Neuron (in vitro differentiated cells): Measurements from ENCODE around the gene C4orf50.
A peak's percentile ranks its signal among the peaks of the same experiment; 100 is the strongest.

Experiments used
- H2AFZ ChIP-seq: one replicate; pipeline ENCODE4 v1.6.1; 2013; ENCODE audit warnings: low read depth, mild to moderate bottlenecking, inconsistent platforms, low read length, moderate library complexity
- H3K27me3 ChIP-seq: one replicate; pipeline ENCODE4 v1.6.1; 2013; ENCODE audit warnings: low read length; ENCODE audit not compliant: insufficient read depth
- H3K36me3 ChIP-seq: one replicate; pipeline ENCODE4 v1.6.1; 2013; ENCODE audit warnings: low read length; ENCODE audit not compliant: insufficient read depth
- H3K4me1 ChIP-seq: one replicate; pipeline ENCODE4 v1.6.1; 2013; ENCODE audit warnings: low read length; ENCODE audit not compliant: insufficient read depth
- H3K4me3 ChIP-seq: 2 replicates; pipeline ENCODE4 v1.5.1; 2013; ENCODE audit warnings: mild to moderate bottlenecking, low read length, moderate library complexity
- H3K9me3 ChIP-seq: one replicate; pipeline ENCODE4 v1.6.1; 2013; ENCODE audit warnings: low read length

C4orf50 gene

DNA sequence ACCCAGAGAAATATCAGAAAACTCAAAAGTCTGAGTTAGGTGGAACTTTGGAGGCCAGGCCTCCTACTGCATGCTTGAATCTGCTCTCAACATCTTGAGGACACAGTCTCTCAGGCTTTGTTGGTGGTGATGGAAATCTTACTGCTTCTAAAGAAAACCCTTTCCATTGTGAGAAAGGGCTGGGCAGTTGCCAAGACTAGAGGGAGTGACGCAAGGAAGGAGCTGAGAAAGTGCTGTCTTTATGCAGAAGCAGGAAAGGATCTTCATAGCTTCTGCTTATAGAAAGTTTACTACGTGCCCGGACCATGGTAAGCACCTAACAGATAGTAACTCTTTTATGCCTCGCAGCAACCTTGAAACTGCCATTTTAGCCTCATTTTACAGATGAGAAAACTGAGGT is 122.9 kb downstream of the C4orf50 start:
- Histone ChIP-seq H3K4me1 (peaks cover 21% of the 10 kb centered on the region), H3K36me3 (no peaks in the 10 kb centered on the region), H3K27me3 (peaks cover 20% of the 10 kb centered on the region), H2AFZ (no peak overlapping the region), H3K4me3 (no peak overlapping the region), H3K9me3 (peaks cover 2% of the 10 kb centered on the region)

DNA sequence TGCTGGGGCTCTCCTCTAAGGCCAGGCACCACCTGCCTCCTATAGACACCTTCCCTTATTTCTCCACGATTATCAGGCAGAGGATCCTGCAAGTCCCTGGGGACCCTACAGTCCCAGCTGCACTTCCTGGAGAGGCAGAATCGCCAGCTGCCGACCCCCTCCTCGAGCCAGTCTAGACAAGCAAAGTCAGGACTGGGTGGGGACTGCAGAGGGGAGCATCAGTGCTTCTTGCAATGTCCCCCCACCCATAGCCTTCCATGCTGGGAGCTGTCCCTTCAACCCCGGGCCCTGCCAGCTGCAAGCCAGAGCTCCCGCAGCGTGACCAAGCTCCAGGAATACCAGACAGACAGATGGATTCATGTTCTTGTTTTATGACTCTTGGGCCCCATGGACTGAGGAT is 124.0 kb downstream of the C4orf50 start:
- Histone ChIP-seq H3K4me3 (no peak overlapping the region), H3K9me3 (peaks cover 2% of the 10 kb centered on the region), H3K36me3 (no peaks in the 10 kb centered on the region), H2AFZ (no peak overlapping the region), H3K27me3 (peaks cover 17% of the 10 kb centered on the region), H3K4me1 (peaks cover 28% of the 10 kb centered on the region)

DNA sequence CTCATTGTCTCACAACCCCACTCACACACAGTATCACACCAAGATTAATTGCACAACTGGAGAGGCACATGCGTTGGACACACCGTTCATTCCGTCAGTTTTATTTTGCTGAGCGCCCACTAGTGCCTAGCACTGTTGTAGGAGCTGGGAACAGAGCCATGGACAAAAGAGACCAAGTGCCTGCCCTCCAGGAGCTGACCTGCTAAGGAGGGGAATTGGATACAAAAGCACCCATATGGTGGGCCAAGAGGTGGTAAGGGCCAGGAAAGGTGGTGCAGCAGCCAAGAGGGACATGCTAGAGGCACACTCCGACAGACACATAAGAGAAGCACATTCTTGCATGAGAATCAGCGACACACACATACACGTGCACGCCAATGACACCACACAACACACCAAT is 124.6 kb downstream of the C4orf50 start:
- Histone ChIP-seq H2AFZ (no peak overlapping the region), H3K36me3 (no peaks in the 10 kb centered on the region), H3K9me3 (peaks cover 2% of the 10 kb centered on the region), H3K4me3 (peak overlapping the region; percentile 44), H3K4me1 (peaks cover 33% of the 10 kb centered on the region), H3K27me3 (peaks cover 14% of the 10 kb centered on the region)

DNA sequence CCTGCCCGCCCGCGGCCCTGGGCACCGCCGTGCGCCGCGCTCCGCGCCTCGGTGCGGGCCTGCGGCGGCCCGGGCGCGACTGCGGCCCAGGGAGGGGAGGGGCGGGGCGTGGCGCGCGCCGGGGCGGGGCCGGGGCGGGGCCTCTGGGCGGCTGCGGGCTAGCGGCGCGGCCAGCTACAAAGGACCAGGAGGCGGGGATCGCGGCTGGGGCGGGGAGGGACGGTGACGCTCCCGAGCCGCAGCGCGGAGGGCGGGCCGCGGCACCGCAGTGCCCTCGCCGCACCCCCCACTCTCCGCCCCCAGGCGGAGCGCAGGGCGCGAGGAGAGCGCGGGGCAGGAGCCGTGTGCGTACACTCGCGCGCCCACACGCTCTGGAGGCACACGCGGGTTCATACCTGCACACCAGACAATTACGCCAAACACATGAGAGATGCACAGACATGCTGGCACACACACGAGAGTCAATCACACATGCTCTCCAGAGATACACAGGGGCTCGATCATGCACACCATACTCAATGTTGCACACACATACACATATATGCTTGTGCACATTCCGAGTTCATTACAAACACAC is 125.1 kb downstream of the C4orf50 start, which contains the start of gene CRMP1:
CRMP1 (minus strand) TSS at position 83 of the 577 bp plus-strand sequence. CDS start 117 bp downstream, outside the sequence.
- peaks cover 14% of the 10 kb centered on the region for H3K27me3 ChIP-seq
- H3K36me3 ChIP-seq = no peaks in the 10 kb centered on the region
- H3K4me3 ChIP-seq = peak within 1 kb of the TSS; percentile 90
- H2AFZ ChIP-seq = no peak within 1 kb of the TSS
- peaks cover 33% of the 10 kb centered on the region for H3K4me1 ChIP-seq
- H3K9me3 ChIP-seq = peaks cover 2% of the 10 kb centered on the region

DNA sequence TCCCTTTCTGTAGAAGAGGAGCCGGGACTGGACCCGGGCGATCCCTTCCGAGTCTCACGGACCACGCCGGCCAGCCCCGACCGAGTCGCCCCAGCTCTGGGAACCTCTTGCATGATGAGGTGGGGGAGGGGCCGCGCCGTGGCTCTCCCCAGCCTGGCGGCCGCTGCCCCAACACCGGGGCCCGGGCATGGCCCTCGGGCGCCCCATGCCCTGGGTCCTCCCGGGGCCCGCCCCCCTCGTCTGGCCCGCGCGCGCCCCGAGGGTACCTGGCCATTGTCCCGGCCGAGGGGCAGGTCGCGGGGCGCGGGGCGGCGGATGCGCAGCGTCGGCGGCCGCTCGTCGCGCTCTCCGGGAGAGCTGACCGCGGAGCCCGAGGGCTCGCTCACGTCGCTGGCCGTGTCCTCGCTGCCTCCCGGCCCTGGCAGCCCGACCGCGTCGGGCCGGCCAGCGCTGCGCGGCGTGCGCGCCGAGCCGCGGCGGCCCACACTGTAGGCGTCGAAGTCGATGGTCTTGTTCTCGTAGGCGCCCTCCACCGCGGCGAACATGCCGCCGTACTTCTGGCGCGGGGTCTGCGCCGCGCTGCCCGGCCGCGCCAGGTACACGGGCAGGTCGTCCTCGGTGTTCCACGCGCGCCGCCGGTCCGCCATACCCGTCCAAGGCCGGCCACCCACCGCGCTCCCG is 125.8 kb downstream of the C4orf50 start:
- peak overlapping the region; percentile 90 for H3K4me3 ChIP-seq
- peaks cover 14% of the 10 kb centered on the region for H3K27me3 ChIP-seq

DNA sequence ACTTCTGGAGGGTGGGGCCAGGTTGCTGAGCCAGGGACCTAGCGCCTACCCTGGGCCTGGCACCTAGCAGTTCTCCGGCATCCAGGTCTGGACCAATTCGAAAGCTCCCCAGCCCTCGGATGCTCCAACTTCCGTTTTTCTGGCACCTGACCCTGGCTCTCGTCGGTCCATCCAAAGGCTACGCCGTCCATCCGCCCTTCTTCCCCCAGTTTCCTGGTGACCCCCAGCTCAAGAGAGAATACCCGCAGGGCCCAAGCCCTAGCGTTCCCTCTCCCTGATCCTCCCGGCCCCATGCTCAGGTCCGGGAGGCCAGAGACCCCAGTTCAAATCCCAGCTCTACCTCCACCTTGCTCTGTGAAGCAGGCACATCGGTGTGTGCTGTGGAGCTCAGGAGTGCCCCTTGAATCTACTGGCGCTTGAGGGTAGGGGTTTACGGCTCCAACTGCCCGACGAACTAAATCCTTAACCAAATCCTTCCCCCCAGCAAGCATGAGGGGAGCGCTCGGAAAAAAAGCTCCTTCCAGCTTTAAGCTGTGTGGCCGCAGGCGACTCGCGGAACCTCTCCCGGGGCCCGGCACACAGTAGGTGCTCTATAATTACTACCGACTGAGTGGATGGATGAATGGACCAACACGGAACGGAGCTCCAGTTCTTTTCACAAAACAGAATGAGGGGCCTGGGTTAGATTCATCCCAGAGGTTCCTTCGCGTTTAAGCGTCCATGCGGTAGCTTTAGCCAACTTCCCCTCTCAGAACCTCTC is 126.5 kb downstream of the C4orf50 start:
- Histone ChIP-seq H3K27me3 (peaks cover 14% of the 10 kb centered on the region), H3K4me3 (peak overlapping the region; percentile 90), H3K4me1 (peaks cover 39% of the 10 kb centered on the region), H2AFZ (no peak overlapping the region), H3K36me3 (no peaks in the 10 kb centered on the region), H3K9me3 (no peaks in the 10 kb centered on the region)

More for the DNA sequence above, 125.8 kb downstream of the C4orf50 start:
- Histone ChIP-seq H3K4me1 (peaks cover 33% of the 10 kb centered on the region), H2AFZ (no peak overlapping the region), H3K36me3 (no peaks in the 10 kb centered on the region), H3K9me3 (peaks cover 2% of the 10 kb centered on the region)

DNA sequence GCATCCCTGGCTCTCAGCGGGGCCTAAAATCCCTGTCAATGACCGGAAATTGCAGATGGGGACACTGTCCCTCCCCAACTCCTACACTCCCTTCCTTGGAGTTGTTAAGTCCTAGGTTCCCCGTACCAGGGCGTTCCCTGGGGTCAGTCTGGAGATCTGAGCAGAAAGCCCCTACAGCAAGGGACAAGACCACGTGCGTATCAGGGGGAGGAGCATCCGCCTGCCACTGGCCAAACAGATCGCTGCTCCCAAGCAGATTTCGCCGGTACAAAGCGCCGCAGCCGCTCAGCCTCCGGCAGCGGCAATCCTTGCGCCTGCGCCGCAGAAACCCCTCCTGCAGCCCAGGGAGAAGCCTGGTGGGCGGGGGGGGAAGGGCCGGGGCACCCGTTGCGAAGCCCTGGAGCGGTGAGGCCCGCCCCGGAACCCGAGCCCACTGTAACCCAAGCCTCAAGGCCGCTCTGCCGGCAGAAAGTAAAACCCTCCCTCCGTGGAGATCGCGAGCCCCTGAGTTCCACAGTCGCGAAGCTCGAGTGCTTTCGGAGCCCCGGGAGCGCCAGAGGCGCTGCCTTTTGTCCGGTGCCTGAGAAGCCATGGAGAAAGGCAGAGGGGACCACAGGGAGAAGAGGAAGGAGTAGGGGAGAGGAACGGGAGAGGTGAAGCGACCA is 128.0 kb downstream of the C4orf50 start:
- peaks cover 54% of the 10 kb centered on the region for H3K4me1 ChIP-seq
- H3K36me3 ChIP-seq = peaks cover 3% of the 10 kb centered on the region
- peak overlapping the region; percentile 90 for H3K4me3 ChIP-seq
- peaks cover 10% of the 10 kb centered on the region for H3K27me3 ChIP-seq
- H3K9me3 ChIP-seq = no peaks in the 10 kb centered on the region
- H2AFZ ChIP-seq = no peak overlapping the region

DNA sequence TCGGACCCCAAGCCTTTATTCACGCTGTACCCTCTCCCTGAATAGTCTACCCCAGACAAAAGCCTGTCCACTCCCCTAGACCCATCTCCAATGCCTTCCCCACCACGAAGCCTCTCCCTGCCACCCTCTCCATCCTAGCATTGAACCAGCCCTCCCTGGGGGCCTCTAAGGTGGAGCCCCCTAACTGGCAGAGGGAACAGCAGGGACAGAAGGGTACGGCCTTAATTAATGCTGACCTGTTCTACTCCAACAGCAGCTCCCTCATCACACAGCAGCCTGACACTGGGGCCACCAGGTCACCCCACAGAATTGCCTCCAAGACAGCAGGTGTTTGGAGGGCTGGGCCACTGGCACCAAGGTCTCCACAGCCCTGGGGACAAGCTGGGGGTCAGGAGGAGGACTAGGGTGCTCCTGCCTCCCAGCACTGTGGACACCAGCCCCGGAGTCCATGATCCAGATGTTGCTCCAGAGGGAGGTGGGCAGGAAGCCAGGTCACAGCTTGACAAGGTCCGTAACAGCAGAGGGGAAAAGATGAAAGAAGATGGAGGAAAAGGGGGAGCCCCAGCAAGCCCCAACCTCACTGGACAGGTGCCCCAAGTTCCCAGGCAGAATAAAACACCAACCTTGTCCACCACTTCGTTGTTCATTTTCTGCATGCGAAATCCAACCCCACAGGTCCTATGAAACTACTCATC is 129.1 kb downstream of the C4orf50 start:
- peak overlapping the region; percentile 90 for H3K4me3 ChIP-seq
- peaks cover 10% of the 10 kb centered on the region for H3K27me3 ChIP-seq
- H3K4me1 ChIP-seq = peaks cover 65% of the 10 kb centered on the region

DNA sequence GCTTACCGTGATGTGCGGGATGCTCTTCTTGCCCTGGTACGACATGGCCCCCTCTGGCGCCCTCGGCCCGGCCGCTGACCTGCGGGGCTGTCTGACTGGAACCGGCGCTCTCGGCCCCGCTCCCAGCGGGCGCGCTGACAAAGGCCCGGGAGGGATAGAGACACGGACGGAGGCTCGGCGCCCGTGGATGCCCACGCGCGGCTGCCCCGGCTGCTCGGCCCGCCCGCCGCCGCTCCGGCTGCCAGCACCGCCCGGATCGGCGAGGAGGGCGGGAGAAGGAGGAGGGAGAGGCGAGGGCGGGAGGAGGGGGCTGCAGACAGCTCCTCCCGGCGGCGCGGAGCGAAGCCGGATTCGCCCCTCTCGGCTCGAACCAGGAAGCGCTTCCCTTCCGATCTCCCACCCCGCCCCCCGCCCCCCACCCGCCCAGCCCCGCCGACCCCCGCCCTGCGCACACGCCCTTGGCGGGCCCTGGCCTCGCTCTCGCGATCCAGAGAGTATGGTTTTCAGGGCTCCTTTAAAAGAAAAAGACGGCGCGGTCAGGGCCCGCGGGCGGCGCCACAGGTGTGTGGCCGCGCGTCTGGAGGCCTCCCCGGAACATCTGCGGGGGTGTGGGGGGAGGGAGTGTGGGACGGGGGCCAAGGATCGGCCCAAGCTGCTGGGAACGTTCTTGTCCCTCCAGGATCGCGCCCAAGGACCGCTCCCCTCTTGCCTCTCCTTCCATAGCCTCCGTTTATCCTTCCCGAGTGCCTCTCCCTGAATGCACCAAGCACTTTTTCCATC is 129.8 kb downstream of the C4orf50 start:
- H3K27me3 ChIP-seq = peaks cover 3% of the 10 kb centered on the region

More for the DNA sequence above, 129.1 kb downstream of the C4orf50 start:
- Histone ChIP-seq H3K9me3 (no peaks in the 10 kb centered on the region), H3K36me3 (peaks cover 3% of the 10 kb centered on the region), H2AFZ (no peak overlapping the region)

DNA sequence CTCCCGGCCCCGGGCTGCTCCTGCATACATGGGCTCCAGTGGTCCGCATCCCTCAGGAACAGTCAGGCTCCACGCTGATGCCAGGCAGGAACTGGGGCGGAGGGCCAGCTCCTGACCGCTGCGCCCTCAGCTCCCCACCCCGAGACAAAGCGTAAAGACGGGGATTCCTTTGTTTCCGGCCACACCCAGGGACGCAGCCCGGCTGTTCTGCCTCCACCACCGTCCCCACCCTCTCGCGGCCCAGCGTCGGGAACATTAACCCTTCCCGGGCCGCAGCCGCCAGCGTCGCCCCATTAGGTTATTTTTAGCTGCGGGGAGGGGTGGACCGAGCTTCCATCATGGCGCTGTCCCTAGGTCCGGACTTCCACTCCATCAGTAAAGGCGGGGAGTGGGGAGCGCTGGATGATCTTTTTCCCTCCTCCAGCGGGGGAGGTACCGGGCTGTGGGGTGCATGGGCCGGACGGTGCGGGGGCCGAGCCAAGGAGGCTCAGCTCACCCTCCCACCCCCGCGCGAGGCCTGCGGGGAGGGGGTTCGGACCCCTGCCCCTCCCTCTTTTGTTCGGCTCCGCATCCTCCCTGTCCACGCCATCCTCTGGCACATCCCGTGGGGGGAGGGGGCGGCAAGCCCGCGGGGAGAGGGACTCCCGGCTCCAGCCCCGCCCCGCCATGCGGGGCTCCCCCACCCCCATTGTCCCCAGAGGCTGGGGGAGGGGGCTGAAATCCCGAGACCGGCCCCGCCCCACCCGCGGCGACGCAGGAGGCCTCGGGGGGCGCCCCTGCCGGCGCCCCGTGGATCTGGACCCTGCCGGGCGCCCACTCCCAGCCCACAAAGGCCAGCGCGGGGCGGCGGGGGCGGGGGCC is 130.6 kb downstream of the C4orf50 start:
- Histone ChIP-seq H2AFZ (no peak overlapping the region), H3K9me3 (no peaks in the 10 kb centered on the region), H3K36me3 (peaks cover 3% of the 10 kb centered on the region), H3K4me1 (peaks cover 65% of the 10 kb centered on the region), H3K27me3 (no peaks in the 10 kb centered on the region), H3K4me3 (peak overlapping the region; percentile 90)

More for the DNA sequence above, 129.8 kb downstream of the C4orf50 start:
- H3K4me3 ChIP-seq = peak overlapping the region; percentile 90
- peaks cover 3% of the 10 kb centered on the region for H3K36me3 ChIP-seq
- H2AFZ ChIP-seq = no peak overlapping the region
- H3K4me1 ChIP-seq = peaks cover 68% of the 10 kb centered on the region
- no peaks in the 10 kb centered on the region for H3K9me3 ChIP-seq

DNA sequence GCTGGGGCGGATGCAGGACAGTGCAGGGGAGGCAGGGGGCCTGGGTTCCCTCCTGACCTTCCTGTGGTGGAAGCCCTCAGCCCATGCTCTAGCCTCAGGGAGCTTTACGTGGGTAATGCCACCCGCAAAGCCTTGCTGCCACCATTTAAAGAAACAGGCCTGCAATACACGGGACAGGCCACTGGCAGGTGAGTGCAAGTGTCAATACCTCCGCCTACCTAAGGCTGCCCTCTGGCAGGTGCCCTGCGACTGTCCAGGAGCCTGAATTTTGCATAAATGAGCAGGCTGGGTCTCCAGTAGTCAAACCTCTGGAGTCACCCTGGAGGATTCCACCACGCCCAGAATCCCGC is 131.2 kb downstream of the C4orf50 start:
- Histone ChIP-seq H3K36me3 (peaks cover 3% of the 10 kb centered on the region), H3K4me1 (peaks cover 65% of the 10 kb centered on the region), H3K27me3 (no peaks in the 10 kb centered on the region), H3K4me3 (peak overlapping the region; percentile 90), H3K9me3 (no peaks in the 10 kb centered on the region), H2AFZ (no peak overlapping the region)
